HG03135 (cell line): Measurements from ENCODE around the gene SSTR3.
"Not testable (repeated sequence)": the region's sequence is repeated elsewhere in the genome, so short reads cannot be mapped to it uniquely, and the experiment has no call there.

ENCODE experiments used
- ATAC-seq: cut with Tn5 transposase; IDR thresholded peaks from one replicate; pipeline ENCODE4 v1.9.1; 2021; ENCODE audit warnings: mild to moderate bottlenecking, moderate library complexity; ENCODE audit not compliant: unreplicated experiment

SSTR3 gene

DNA sequence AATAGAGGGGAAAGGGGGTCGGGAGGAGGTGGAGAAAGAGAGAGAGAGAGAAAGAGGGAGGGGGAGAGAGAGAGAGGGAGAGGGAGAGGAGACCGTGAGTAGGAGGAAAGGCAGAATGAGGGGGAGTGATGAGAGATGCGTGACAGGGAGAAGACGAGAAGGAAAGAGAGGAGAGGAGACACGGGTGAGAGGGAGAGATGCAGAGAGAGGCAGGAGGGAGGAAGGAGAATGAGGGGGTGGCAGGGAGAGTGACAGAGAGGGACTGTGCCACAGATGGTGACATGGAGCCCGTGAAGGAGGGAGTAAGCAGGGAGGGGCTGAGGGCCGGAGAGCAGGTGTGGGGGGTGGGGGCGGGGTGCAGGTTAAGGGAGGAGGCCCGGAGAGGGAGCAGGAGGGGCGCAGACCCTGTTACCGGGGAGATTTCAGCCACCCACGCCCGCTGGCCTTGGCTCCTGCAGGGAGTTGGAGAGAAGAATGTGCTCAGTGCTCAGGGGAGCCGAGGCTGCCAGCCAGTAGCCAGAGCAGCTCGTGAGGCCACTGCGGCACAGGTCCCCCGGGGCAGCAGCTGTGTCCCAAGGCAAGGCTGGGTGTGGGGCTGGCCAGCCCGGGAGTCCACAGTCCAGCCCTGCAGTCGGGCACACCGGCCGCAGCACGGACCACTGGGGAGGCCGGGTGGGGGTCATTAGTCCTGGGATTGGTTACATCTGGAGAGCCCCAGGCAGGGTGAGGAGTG lies at the start of gene SSTR3:
SSTR3 (minus strand) TSS at position 304 of the 733 bp plus-strand sequence. CDS start 4,674 bp downstream, outside the sequence.
- ATAC-seq, result no peak

DNA sequence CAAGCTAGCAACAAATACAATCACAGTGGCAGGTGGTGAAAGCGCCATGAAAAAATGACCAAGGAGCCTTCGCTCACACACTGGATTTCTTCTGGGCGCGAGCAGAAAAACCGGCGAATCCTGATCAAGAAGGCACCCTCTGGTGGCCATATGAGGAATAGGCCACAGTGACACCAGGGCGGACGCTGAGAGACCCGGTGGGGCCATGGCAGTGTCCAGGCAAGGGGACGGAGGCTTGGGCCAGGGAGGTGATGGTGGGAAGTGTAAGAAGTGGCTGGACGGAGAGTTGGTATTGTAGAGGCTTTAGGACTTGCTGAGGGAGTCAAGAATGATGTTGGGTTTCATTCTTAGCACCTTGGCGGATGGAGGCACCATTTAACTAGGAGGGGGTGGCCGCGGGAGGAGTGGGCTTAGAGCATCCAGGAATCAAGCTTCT lies 48.6 kb upstream of the SSTR3 start:
- no peak for ATAC-seq

DNA sequence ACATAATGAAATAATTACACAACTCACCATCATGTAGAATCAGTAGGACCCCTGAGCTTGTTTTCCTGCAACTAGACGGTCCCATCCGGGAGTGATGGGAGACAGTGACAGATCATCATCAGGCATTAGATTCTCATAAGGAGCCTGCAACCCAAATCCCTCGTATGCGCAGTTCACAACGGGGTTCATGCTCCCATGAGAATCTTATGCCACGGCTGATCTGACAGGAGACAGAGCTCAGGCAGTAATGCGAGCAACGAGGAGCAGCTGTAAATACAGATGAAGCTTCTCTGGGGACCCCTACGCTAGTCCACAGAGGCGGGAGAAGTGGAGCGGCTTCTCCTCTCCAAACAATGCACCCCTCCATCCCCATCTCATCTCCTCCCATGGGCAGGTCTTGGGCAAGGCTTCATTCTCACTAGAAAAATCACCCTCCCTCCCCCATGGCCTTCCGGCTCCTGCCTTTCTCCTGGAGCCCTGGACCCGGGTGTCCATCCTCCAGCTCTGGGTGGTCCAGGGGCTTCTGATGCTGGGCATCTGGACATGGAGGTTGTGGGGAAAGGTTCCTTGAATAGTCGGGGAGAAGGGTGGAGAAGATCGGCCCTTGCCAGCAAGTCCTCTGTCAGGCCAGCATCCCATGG lies 48.0 kb upstream of the SSTR3 start:
- ATAC-seq, result no peak

DNA sequence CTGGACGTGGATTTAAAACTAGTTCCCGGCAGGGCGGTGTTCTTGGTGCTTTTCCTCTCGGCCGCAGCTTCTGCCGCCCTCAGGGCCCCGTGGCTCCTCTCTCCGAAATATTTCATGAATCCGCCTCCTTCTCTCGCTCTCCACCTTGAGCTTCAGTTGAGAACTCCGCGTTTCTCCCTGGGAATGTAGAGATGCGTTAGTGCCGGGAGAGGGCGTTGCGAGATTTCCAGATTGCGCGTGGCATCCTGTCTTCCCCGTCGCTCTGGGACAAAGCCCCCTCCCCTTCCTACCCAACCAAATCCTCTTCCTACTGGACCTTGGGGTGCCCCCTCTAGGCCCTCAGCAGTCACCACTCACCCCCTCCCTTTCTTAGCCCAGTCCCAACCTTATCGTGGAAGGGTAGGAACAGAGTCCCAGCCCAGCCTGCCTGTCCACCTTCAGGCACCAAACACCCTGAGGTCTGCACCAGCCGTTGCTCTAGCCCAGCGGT lies 47.3 kb upstream of the SSTR3 start:
- ATAC-seq, result no peak

DNA sequence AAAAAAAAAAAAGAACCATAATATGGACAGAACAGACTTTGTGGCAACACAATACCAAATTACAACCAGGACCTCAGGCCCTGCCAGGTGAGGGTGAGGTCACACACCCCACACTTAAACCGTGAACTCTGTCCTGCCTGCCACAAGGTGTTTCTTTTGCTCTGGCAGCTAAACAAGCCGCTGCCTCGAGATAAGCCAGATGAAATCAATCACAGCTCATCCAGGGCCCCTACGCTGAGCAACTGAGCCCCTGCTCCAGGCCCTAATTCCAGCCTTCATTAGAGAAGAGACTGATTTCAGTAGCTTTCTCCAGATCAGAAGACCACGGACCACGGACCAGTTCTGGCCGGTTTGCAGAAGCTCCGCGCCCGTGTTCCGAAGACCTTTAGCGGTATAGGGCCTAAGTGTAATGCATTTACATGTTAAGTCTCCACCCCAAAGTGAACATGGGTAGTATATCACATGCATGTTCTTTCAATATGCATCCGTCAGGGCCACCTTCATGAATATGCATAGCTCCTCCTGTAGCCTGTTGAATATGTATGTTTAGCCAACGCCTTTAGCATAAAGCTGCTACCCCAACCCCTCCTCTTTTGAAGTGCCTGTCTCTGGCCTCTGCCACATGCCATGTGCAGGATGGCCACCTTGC lies 46.6 kb upstream of the SSTR3 start:
- no peak for ATAC-seq

DNA sequence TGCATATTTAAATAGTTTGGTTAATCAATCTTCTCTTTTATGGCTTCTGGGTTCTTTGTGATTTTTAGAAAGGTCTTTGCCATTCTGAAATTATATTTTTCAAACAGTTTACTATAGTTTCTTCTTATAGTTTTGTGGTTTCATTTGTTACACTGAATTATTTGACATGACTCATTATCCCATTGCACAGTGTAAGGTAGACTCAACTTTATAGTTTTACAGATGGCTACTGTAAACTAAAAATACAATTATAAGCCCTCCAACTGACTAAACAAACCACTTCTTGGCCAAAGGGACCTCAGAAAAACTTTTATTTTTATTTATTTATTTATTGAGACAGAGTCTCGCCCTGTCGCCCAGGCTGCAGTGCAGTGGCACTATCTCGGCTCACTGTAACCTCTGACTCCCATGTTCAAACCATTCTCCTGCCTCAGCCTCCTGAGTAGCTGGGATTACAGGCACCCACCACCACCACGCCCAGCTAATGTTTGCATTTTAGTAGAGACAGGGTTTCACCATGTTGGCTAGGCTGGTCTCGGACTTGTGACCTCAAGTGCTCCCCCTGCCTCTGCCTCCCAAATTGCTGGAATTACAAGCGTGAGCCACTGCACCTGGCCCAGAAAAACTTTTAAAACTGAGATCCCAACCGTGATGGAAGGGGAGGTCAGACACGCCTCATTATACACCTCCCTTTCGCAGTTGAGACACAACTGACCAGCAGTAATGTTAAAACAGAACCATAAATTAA lies 45.9 kb upstream of the SSTR3 start:
- no peak for ATAC-seq

DNA sequence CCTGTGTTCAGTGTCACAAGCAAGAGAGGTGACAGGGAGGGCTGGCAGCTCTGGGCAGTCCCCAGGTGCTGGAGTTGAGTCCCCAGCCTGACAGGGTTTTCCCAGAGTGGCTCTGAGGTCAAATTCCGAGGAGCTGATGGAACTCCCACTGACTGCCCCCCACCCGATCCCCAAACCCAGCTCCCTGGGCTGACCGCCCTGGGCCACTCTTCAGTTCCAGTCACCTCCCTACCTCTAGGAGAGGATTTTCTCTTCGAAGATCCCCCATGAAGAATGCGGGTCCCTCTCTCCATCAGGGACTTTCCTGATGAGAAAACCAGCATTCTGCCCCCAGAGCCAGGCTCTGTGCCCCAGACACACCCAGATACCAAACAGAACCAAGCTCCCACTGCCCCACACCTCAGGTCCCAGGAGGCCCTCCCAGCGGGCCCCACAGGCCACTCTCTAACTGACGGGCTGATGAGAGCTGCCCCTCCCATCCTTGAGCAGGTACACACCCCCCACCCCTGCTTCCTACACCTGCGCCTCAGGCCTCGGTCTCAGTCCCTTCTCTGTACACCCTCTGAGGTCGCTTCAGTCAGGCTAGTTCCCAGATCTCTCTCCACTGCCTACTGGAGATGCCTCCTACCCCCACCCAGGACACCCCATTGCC lies 43.9 kb upstream of the SSTR3 start:
- ATAC-seq, result no peak

DNA sequence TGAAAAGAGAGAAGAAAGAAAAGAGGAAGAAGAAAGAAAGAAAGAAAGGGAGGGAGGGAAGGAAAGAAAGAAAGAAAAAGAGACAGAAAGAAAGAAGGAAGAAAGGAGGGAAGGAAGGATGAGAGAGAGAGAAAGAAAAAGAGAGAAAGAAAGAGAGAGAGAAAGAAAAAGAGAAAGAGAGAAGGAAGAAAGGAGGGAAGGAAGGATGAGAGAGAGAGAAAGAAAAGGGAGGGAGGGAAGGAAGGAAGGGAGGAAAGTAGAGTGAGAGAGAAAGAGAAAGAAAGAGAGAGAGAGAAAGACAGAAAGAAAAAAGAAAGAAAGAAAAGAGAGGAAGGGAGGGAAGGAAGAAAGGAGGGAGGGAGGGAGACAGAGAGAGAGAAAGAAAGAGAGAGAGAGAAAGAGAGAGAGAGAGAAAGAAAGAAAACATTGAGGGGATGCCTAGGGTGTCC lies 43.3 kb upstream of the SSTR3 start:
- no peak for ATAC-seq

DNA sequence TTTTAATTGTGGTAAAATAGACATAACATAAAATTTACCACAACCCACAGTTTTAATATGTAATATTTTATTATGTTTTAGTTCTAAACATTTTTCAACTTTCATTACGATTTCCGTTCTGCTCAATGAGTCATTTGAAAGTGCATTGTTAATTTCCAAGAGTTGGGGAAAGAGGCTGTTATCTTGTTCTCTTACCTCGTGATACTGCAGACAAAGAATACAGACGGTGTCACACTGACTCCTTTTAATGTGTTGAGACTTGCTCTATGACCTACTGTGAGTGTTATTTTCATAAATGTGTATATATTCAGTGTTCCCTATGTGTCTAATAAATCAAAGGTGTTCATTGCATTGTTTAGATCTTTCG lies 42.6 kb upstream of the SSTR3 start:
- no peak for ATAC-seq

DNA sequence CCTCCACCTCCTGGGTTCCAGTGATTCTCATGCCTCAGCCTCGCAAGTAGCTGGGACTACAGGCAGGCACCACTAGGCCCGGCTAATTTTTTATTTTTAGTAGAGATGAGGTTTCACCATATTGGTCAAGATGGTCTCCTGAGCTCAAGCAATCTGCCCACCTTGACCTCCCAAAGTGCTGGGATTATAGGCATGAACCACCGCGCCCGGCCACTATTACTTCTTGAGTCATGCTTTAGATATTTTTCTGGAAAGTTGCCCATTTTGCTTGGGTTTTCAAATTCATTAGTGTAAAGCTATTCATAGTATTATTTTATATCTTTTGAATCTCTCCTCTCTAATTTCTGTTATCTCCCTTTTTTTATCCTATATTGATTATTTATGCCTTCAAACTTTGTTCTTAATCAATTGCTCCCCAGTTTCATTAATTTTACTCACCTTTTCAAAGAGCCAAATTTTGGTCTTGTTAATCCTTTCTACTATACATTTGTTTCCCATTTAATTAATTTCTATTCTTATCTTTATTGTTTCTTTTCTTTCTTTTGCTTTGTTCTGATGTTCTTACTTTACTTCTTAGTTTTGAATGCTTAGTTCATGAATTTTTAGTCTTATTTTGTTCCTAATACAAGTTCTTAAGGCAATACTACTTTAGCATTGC lies 42.1 kb upstream of the SSTR3 start:
- ATAC-seq, result no peak

DNA sequence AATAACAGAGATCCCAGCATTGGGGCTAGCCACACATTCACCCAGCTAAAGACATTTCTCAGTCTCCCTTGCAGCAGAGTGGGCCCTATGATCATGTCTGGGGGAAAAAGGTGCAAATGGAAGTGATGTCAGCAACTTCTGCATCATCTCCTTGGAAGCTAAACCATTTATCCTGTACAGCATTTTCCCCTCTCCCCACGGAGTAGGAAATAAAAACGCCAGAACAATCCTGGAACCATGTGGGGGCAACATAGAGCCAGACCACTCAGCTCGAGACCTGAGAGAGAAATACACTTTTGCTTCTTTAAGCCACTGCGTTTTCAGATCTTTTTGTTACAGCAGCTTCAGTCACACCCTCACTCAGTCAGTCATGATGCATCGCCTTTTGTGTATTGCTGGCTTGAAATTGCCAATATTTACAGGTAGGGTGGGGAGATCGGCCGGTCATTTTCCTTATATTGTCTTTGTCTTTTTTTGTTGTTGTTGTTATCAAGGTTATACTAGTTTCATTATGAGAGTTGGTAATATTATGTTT lies 40.9 kb upstream of the SSTR3 start:
- ATAC-seq, result no peak

DNA sequence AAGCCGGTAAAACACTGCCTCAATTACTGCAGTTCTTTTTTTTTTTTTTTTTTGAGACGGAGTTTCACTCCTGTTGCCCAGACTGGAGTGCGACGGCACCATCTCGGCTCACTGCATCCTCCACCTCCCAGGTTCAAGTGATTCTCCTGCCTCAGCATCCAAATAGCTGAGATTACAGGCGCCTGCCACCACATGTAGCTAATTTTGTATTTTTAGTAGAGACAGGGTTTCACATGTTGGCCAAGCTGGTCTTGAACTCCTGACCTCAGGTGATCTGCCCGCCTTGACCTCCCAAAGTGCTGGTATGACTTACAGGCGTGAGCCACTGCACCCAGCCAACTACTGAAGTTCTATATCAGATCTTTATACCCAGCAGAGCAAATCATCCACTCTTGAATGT lies 39.6 kb upstream of the SSTR3 start:
- ATAC-seq, result not testable (repeated sequence)

DNA sequence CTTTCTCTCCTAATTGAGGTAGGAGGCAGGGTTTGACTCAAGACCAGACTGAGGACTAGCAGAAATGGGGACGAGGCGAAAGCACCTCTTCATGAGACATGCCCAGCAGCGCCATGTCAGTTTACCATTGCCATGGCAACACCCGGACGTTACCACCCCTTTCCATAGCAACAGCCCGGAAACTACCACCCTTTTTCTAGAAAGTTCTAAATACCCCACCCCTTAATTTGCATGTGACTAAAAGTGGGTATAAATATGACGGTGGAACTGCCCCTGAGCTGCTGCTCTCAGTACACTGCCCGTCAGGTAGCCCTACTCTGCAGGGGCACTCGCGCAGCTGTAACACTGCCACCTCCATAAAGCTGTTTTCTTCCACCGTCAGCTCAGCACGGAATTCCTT lies 37.7 kb upstream of the SSTR3 start:
- ATAC-seq, result no peak

DNA sequence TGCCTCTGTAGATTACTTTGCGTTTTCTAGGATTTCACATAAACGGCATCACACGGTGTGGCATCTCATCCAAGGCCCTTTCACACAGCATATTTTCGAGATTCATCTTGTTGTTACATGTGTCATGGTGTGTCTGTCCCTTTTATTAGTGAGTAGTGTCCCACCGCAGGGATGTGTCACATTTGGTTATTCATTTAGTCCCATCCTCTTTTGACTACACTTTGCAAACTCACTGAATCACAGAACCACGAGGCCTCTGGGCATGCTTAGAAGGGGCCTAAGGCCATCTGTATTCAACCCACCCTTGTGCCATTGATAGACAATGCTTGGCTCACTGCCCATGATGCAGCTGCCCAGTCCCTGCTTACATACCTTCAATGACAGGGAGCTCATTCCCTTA lies 36.0 kb upstream of the SSTR3 start:
- no peak for ATAC-seq

DNA sequence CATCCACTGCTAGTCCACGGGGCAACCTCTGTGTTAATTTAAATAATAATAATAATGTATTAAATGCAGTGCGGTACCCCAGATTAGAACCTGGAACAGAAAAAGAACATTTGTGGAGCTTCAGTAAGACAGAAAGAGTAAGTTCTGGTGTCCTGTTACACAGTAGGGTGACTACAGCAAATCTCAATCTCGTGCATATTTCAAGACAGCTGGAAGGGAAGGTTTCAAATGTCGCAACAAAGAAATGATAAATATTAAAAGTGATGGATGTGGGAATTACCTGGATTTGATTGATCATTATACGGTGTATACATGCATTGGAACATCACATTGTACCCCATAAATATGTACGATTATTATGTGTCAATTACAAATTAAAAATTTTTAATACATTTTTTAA lies 33.5 kb upstream of the SSTR3 start:
- ATAC-seq, result no peak

DNA sequence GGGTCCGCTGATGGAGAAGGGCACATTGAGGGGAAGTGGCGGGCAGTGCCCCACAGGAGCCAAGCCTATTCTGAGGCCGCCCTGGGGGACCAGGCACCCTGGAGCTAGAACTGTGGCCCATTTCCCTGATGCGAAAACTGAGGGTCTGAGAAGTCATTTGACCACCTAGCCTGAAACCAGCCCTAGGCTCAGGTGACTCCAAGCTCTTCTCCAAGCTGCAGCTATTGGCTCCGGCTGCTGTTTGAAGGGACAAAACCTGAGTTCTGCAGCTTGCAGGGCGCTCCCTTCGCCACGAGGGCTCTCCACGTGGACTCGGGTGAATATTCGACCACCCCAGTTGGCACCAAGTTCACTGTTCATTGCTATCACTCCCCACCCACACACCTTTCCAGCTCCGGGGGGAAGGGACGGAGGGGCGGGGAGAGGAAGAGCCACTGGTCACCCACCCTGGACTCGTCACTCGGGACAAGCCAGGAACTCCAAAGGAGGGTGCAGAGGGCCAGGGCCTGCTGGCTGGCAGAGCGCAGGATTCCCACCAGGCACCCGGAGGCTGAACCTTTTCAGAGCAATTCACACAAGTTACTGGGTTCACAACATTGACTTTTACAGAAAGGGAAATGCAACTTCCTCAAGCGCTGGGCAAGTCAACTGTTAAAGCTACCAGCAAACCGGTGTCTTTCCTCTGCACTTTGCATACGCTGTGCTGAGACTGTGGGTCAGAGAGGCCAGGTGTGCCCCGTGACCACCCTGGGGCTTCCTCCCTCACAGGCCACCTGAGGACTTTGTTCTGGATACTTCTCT lies 32.8 kb upstream of the SSTR3 start:
- no peak for ATAC-seq

DNA sequence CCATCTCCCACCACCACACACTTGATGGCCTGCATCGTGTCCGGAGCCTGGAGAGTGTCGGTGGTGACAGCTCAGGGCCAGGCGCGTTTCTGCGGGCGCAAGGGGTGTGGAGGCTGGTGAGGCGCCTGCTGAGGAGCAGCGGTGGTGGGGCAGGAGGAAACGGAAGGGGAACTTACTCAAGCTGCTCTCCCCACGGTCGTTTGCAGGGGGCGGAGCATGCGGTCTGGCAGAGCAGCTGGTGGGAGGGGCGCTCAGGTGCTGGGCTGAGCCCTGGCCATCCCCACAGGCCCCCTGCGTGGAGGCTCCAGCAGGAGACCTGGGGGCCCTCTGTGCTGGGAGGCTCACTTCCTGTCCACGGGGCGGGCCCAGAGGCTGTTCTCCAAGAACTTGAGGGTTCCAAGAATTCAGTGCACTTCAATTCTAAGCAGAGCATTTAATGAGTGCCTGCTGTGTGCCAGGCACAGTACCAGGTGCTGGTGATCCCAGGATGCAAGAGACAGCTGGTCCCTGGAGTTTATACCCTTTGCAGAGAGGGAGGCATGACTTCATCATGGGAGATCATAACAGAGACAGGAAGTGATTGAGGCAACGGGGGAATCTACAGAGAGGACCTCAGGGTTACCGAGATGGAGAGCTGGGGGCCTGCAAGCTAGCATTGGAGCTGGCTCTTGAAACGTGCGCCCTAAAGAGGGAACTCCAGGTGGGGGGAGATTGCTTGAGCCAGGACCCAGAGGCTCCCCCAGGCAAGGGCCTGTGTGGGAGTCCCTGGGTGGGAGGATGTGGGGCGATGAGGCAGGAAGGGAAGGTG lies 32.0 kb upstream of the SSTR3 start, which contains the start of gene RAC2:
RAC2 (minus strand) TSS at position 156 of the 808 bp plus-strand sequence; CDS start at position 35, 121 bp downstream.
- ATAC-seq, result peak; percentile 39
